Measurements from ENCODE around the gene PCDH17.

DNA sequence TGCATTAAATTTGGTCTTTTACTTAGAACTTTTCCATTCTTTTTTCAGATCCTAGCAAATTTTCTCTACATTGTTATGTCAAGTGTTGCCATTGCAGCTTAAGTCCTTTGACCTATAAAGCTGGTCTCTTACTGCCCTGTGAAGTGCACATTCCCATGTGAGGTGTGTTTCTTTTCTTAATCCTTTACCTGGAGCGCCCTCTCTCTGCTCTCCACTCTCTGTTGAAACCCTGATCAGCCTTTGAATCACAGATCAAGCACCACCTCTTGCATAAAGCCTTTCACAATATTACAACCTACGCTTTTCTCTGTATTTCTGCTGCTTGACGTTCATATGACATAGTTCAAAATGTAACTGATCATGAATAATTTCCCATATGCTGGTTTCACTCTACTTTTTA lies 84.8 kb downstream of the PCDH17 start:
- no peak for TF ChIP-seq EZH2 (IDR thresholded peaks at IDR 0.05; ENCODE audit: low read length, missing control alignments)
- TF ChIP-seq CTCF (conservative IDR thresholded peaks at IDR 0.05 in 1 of 2, IDR thresholded peaks at IDR 0.05 in 1 of 2; ENCODE audit: low read depth in 1 of 2, low read length in 2 of 2) = no peak
